Ovary (tissue), 3 donors: ENCODE results near the gene STEAP3.

Source experiments
- EP300 ChIP-seq: sonication (generic); formaldehyde crosslinking; IDR thresholded peaks from one replicate; pipeline ENCODE4 v1.6.1; 2017; ENCODE audit warnings: antibody characterized with exemption
- TF ChIP-seq, protein P1 (sequence below), 3 donors: fragments of 450-650 bp in 2 of 3; fragments of 200-600 bp in 1 of 3; IDR thresholded peaks; one replicate each; pipeline versions ENCODE4 v1.5.1 to v1.8.0; 2016 to 2022; ENCODE audit warnings: antibody characterized with exemption in 3 of 3, mild to moderate bottlenecking in 1 of 3
- donor health status: DM: no; HTN: no; CAD: no.

DNA sequence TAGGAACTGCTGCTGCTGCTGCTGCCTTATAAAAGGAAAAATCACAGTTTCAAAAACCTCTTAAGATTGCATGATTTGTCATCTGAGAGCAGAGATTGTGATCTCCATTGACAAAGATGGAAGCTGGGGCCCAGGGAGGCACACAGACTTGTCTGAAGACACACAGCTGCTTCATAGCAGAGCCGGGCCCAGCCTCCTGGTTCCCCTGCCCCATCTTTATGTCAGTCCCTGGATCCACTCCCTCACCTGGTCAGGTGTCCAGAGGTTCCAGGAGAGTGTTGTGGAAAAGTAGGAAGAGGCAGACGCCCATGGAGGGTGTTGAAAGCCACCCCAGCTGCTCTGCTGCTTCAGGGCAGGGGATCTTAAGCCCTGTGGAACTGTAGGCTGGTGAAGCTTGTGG is 20.0 kb downstream of the STEAP3 start:
- TF ChIP-seq, protein P1, sequence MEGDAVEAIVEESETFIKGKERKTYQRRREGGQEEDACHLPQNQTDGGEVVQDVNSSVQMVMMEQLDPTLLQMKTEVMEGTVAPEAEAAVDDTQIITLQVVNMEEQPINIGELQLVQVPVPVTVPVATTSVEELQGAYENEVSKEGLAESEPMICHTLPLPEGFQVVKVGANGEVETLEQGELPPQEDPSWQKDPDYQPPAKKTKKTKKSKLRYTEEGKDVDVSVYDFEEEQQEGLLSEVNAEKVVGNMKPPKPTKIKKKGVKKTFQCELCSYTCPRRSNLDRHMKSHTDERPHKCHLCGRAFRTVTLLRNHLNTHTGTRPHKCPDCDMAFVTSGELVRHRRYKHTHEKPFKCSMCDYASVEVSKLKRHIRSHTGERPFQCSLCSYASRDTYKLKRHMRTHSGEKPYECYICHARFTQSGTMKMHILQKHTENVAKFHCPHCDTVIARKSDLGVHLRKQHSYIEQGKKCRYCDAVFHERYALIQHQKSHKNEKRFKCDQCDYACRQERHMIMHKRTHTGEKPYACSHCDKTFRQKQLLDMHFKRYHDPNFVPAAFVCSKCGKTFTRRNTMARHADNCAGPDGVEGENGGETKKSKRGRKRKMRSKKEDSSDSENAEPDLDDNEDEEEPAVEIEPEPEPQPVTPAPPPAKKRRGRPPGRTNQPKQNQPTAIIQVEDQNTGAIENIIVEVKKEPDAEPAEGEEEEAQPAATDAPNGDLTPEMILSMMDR (IDR thresholded peaks at IDR 0.05) = no peak
- no peak for TF ChIP-seq EP300
